ENCODE measurements around the gene RNF5.

- TF ChIP-seq, protein P1, sequence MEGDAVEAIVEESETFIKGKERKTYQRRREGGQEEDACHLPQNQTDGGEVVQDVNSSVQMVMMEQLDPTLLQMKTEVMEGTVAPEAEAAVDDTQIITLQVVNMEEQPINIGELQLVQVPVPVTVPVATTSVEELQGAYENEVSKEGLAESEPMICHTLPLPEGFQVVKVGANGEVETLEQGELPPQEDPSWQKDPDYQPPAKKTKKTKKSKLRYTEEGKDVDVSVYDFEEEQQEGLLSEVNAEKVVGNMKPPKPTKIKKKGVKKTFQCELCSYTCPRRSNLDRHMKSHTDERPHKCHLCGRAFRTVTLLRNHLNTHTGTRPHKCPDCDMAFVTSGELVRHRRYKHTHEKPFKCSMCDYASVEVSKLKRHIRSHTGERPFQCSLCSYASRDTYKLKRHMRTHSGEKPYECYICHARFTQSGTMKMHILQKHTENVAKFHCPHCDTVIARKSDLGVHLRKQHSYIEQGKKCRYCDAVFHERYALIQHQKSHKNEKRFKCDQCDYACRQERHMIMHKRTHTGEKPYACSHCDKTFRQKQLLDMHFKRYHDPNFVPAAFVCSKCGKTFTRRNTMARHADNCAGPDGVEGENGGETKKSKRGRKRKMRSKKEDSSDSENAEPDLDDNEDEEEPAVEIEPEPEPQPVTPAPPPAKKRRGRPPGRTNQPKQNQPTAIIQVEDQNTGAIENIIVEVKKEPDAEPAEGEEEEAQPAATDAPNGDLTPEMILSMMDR (IDR thresholded peaks at IDR 0.05), result no peak
- TF ChIP-seq EP300 (IDR thresholded peaks at IDR 0.05) (no peak), POLR2A (IDR thresholded peaks at IDR 0.05) (no peak)
These were observed 46.1 kb upstream of the RNF5 start for GRCh38 chr6:32132110-32132509.
